ENCODE measurements around the gene SLC17A5.
"Not testable (repeated sequence)": the region's sequence is repeated elsewhere in the genome, so short reads cannot be mapped to it uniquely, and the experiment has no call there.

SLC17A5 gene

GRCh38 chr6:73556836-73557235 lies 97.0 kb downstream of the SLC17A5 start:
- in situ Hi-C loops (cut with HindIII; ENCODE audit: low pct_ligation_motif_present, low pct_unique_long_range_greater_than_20kb, low sequenced_read_pairs): no loop called here
- DNase-seq: no peak

DNA sequence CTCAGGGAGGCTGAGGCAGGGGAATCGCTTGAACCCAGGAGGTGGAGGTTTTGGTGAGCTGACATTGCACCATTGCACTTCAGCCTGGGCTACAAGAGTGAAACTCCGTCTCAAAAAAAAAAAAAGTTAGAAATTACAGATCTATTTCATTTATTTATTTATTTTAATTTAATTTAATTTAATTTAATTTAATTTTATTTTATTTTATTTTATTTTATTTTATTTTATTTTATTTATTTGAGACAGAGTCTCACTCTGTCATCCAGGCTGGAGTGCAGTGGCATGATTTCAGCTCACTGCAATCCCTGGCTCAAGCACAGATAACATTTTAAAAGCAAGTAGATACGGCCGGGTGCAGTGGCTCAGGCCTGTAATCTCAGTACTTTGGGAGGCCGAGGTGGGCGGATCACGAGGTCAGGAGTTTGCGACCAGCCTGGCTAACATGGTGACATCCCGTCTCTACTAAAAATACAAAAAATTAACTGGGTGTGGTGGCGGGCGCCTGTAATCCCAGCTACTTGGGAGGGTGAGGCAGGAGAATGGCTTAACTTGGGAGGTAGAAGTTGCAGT lies 98.3 kb downstream of the SLC17A5 start:
- DNase-seq; in situ Hi-C loops (cut with HindIII; ENCODE audit: low pct_ligation_motif_present, low pct_unique_long_range_greater_than_20kb, low sequenced_read_pairs): not testable (repeated sequence)

- in situ Hi-C loops (cut with HindIII; ENCODE audit: low pct_ligation_motif_present, low pct_unique_long_range_greater_than_20kb, low sequenced_read_pairs); DNase-seq: not testable (repeated sequence)
These were observed 102.7 kb downstream of the SLC17A5 start for GRCh38 chr6:73551115-73551514.

- DNase-seq: no peak
- in situ Hi-C loops (cut with HindIII; ENCODE audit: low pct_ligation_motif_present, low pct_unique_long_range_greater_than_20kb, low sequenced_read_pairs): no loop called here
These were observed 105.0 kb downstream of the SLC17A5 start for GRCh38 chr6:73548458-73549446.

DNA sequence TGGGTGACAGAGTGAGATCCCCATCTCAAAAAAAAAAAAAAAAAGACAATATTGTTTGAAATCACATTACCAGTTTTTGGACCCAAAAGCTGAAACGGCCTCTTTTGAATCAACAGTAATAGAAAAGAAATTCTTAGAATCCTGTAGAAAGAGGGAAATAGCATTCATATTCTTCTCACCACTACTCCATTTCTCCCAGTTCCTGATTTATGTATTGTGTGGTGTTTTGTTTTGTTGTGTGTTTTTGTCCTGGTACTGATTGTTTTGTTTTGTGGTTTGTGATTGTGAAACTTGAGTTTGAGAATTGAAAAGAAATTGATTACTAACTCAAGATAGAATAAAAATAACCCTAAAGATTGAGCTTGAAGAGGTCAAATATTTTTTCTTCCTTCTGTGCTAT lies 106.8 kb downstream of the SLC17A5 start:
- no peak for DNase-seq
- in situ Hi-C loops (cut with HindIII; ENCODE audit: low pct_ligation_motif_present, low pct_unique_long_range_greater_than_20kb, low sequenced_read_pairs): no loop called here

All from ACHN (cell line).